NCI-H146 (cell line): ENCODE data around the gene EPSTI1.
"Not testable (repeated sequence)": the region's sequence is repeated elsewhere in the genome, so short reads cannot be mapped to it uniquely, and the experiment has no call there.

ENCODE experiments used
- DNase-seq: peaks from one replicate; lab custom pipeline; 2025; lab: John Stamatoyannopoulos, UW

Gene EPSTI1

GRCh38 chr13:42991898-42992763 lies at the start of gene EPSTI1:
Gene EPSTI1, minus strand, starts transcription at chr13:42992241. Its CDS starts 76 bp downstream, at chr13:42992165.
- DNase-seq: no peak

GRCh38 chr13:43041369-43041921 lies 49.4 kb upstream of the EPSTI1 start:
- no peak for DNase-seq

- not testable (repeated sequence) for DNase-seq
Observed at GRCh38 chr13:43040581-43041368, 48.7 kb upstream of the EPSTI1 start.

GRCh38 chr13:43039966-43040365 lies 47.9 kb upstream of the EPSTI1 start:
- DNase-seq: no peak

- DNase-seq: no peak
Observed at GRCh38 chr13:43036351-43037250, 44.6 kb upstream of the EPSTI1 start.

- DNase-seq: no peak
Observed at GRCh38 chr13:43033038-43033437, 41.0 kb upstream of the EPSTI1 start.

GRCh38 chr13:43031881-43032280 lies 39.8 kb upstream of the EPSTI1 start:
- no peak for DNase-seq

GRCh38 chr13:43030548-43030947 lies 38.5 kb upstream of the EPSTI1 start:
- DNase-seq: no peak

GRCh38 chr13:43026262-43026661 lies 34.2 kb upstream of the EPSTI1 start:
- DNase-seq: no peak

GRCh38 chr13:43023289-43023963 lies 31.4 kb upstream of the EPSTI1 start, which contains the start of gene DNAJC15:
Gene DNAJC15, plus strand, starts transcription at chr13:43023586. Its CDS starts 41 bp downstream, at chr13:43023627.
- DNase-seq: no peak

GRCh38 chr13:43022934-43023288 lies 30.9 kb upstream of the EPSTI1 start:
- no peak for DNase-seq

GRCh38 chr13:43021926-43022670 lies 30.1 kb upstream of the EPSTI1 start:
- DNase-seq: no peak

- no peak for DNase-seq
Observed at GRCh38 chr13:43020794-43021193, 28.8 kb upstream of the EPSTI1 start.

- DNase-seq: no peak
Observed at GRCh38 chr13:43019811-43020210, 27.8 kb upstream of the EPSTI1 start.

GRCh38 chr13:43016226-43016625 lies 24.2 kb upstream of the EPSTI1 start:
- no peak for DNase-seq

- DNase-seq: no peak
Observed at GRCh38 chr13:43014162-43014561, 22.1 kb upstream of the EPSTI1 start.

GRCh38 chr13:43009506-43009905 lies 17.5 kb upstream of the EPSTI1 start:
- no peak for DNase-seq

- no peak for DNase-seq
Observed at GRCh38 chr13:43008596-43008995, 16.6 kb upstream of the EPSTI1 start.

GRCh38 chr13:43006893-43007631 lies 15.0 kb upstream of the EPSTI1 start:
- DNase-seq: no peak
